K562 (cell line): ENCODE measurements around the gene PNRC1. TPM values are rescaled to one million over a fixed set of nuclear protein-coding genes. Genes with fewer than 3 reads are reported as not detected.
A peak's percentile ranks its signal among the peaks of the same experiment; 100 is the strongest.

Experiments used
- CBFB ChIP-seq: sonication (generic); formaldehyde crosslinking; IDR thresholded peaks from 2 replicates; pipeline ENCODE4 v1.4.0; 2020; ENCODE audit warnings: mild to moderate bottlenecking, missing genetic modification reagents
- HIVEP1 ChIP-seq: fragments of 250-450 bp; sonication (Bioruptor Pico); IDR thresholded peaks from 2 replicates; pipeline ENCODE4 v1.4.0; 2020; ENCODE audit warnings: mild to moderate bottlenecking
- HLTF ChIP-seq: fragments of 450-650 bp; IDR thresholded peaks from 2 replicates; pipeline ENCODE4 v1.6.1; 2016
- ILF3 ChIP-seq: fragments of 450-650 bp; IDR thresholded peaks from 2 replicates; pipeline ENCODE4 v1.6.1; 2018; ENCODE audit warnings: antibody characterized with exemption, mild to moderate bottlenecking, moderate library complexity, borderline replicate concordance
- MBD1 ChIP-seq: fragments of 250-450 bp; sonication (Bioruptor Pico); IDR thresholded peaks from 2 replicates; pipeline ENCODE4 v1.8.0; 2022; ENCODE audit warnings: inconsistent platforms
- MCM2 ChIP-seq: fragments of 450-650 bp; IDR thresholded peaks from 2 replicates; pipeline ENCODE4 v1.6.1; 2017; ENCODE audit warnings: low read depth, mild to moderate bottlenecking
- MNT ChIP-seq, 2 experiments: fragments of 450-650 bp; conservative IDR thresholded peaks; 2 replicates each; pipeline ENCODE4 v1.6.1; 2017; ENCODE audit warnings: mild to moderate bottlenecking in 2 of 2, moderate library complexity in 2 of 2
- MYNN ChIP-seq, 2 experiments: sonication (generic); formaldehyde crosslinking in 1 of 2; IDR thresholded peaks; 2 replicates each; pipeline versions ENCODE4 v1.5.0 to v1.6.1; 2016 to 2020; ENCODE audit warnings: antibody characterized with exemption in 1 of 2, missing genetic modification reagents in 1 of 2
- NR2C2 ChIP-seq, 2 experiments: fragments of 200-800 bp in 1 of 2; sonication (Bioruptor generic) in 1 of 2; sonication (generic) in 1 of 2; formaldehyde crosslinking in 1 of 2; IDR thresholded peaks; 2 replicates each; pipeline versions ENCODE4 v1.6.1 to v1.8.0; 2016 to 2022; ENCODE audit warnings: mild to moderate bottlenecking in 1 of 2, missing compliant biosample characterization in 1 of 2, missing genetic modification characterization in 1 of 2, missing genetic modification reagents in 1 of 2
- POLR2AphosphoS5 ChIP-seq: IDR thresholded peaks from 2 replicates; pipeline ENCODE4 v1.6.1; 2011; ENCODE audit warnings: mild to moderate bottlenecking, low read depth, low read length, moderate library complexity; ENCODE audit not compliant: control insufficient read depth, insufficient read depth
- PPARD ChIP-seq: fragments of 250-450 bp; sonication (Bioruptor Pico); IDR thresholded peaks from 2 replicates; pipeline ENCODE4 v1.8.0; 2022; ENCODE audit warnings: inconsistent platforms, mild to moderate bottlenecking, moderate library complexity
- PRMT5 ChIP-seq: sonication (generic); formaldehyde crosslinking; IDR thresholded peaks from 2 replicates; pipeline ENCODE4 v1.5.0; 2020; ENCODE audit warnings: missing genetic modification reagents
- PURB ChIP-seq: sonication (generic); formaldehyde crosslinking; IDR thresholded peaks from 2 replicates; pipeline ENCODE4 v1.9.0; 2021; ENCODE audit warnings: low read depth, mild to moderate bottlenecking, missing genetic modification reagents
- RBFOX2 ChIP-seq: fragments of 200-400 bp; formaldehyde crosslinking; IDR thresholded peaks from 2 replicates; pipeline ENCODE4 v1.6.1; 2017; ENCODE audit warnings: low read depth, mild to moderate bottlenecking, low read length, moderate library complexity
- SLC30A9 ChIP-seq: fragments of 250-450 bp; sonication (Bioruptor Pico); IDR thresholded peaks from 2 replicates; pipeline ENCODE4 v1.8.0; 2022; ENCODE audit warnings: mild to moderate bottlenecking, moderate library complexity
- TCF7L2 ChIP-seq: fragments of 150-350 bp; IDR thresholded peaks from 2 replicates; pipeline ENCODE4 v1.6.1; 2016; ENCODE audit warnings: low read depth, mild to moderate bottlenecking, low read length, moderate library complexity
- ZNF282 ChIP-seq: sonication (generic); formaldehyde crosslinking; IDR thresholded peaks from 2 replicates; pipeline ENCODE4 v1.8.1; 2023; ENCODE audit warnings: missing genetic modification reagents
- ZNF311 ChIP-seq: fragments of 250-450 bp; sonication (Bioruptor Pico); IDR thresholded peaks from 2 replicates; pipeline ENCODE4 v1.4.0; 2020; ENCODE audit warnings: mild to moderate bottlenecking, moderate library complexity
- ZNF507 ChIP-seq: conservative IDR thresholded peaks from 2 replicates; pipeline ENCODE4 v1.6.1; 2017; ENCODE audit warnings: missing genetic modification characterization, missing compliant biosample characterization
- ZNF586 ChIP-seq: fragments of 450-650 bp; formaldehyde crosslinking; conservative IDR thresholded peaks from 2 replicates; pipeline ENCODE4 v1.4.0; 2020; ENCODE audit warnings: mild to moderate bottlenecking, moderate library complexity
- polyA plus RNA-seq, 8 experiments: library from polyadenylated mRNA; depleted of rRNA in 4 of 8; stranded (reverse) in 5 of 8; unstranded in 3 of 8; fragments of >200 nt; fragmentation: Nextera tagmentation in 2 of 8; fragmentation: Illumina TruSeq in 1 of 8; extraction: Ambion mirVana in 2 of 8; extraction: Trizol in 1 of 8; gene quantifications; 2 replicates each; pipeline versions ENCODE4 v1.2.1 to v1.2.3, GENCODE V29; 2011 to 2014; ENCODE audit warnings: inconsistent platforms in 1 of 8, missing spikeins in 1 of 8
- total RNA-seq, 7 experiments: library from RNA; depleted of rRNA in 6 of 7; stranded (reverse); fragments of >200 nt in 6 of 7; fragmentation: Illumina TruSeq in 2 of 7; extraction: Trizol in 2 of 7; gene quantifications; 2 replicates each; pipeline versions ENCODE4 v1.2.1 to v1.2.3, GENCODE V29; 2011 to 2021; ENCODE audit warnings: low replicate concordance in 1 of 7
- TF ChIP-seq, protein P1 (sequence below): fragments of 450-650 bp; formaldehyde crosslinking; IDR thresholded peaks from 2 replicates; pipeline ENCODE4 v1.4.0; 2020; ENCODE audit warnings: mild to moderate bottlenecking, mixed read lengths
- TF ChIP-seq, protein P2 (sequence below): sonication (generic); formaldehyde crosslinking; IDR thresholded peaks from 2 replicates; pipeline ENCODE4 v1.8.0; 2023; ENCODE audit warnings: mild to moderate bottlenecking, missing genetic modification reagents

The PNRC1 gene
- total and polyA plus RNA-seq, 9 of the 15 experiments (the other 6 are each of a cell fraction or from before 2014, with no cell fraction given) = 1.2 to 10.8 (median 6.5) TPM

GRCh38 chr6:89080281-89081128, at the start of gene PNRC1 (continued):
- TF ChIP-seq RBFOX2 = peak; percentile 92
- no peak for TF ChIP-seq PRMT5 (CRISPR knock-in tag)
- TF ChIP-seq ZNF282 (CRISPR knock-in tag) = no peak
- TF ChIP-seq, protein P1, sequence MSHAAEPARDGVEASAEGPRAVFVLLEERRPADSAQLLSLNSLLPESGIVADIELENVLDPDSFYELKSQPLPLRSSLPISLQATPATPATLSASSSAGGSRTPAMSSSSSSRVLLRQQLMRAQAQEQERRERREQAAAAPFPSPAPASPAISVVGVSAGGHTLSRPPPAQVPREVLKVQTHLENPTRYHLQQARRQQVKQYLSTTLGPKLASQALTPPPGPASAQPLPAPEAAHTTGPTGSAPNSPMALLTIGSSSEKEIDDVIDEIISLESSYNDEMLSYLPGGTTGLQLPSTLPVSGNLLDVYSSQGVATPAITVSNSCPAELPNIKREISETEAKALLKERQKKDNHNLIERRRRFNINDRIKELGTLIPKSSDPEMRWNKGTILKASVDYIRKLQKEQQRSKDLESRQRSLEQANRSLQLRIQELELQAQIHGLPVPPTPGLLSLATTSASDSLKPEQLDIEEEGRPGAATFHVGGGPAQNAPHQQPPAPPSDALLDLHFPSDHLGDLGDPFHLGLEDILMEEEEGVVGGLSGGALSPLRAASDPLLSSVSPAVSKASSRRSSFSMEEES (CRISPR knock-in tag) = no peak
- TF ChIP-seq ZNF311 (CRISPR knock-in tag) = no peak
- TF ChIP-seq CBFB (CRISPR knock-in tag) = 0 out of 2 replicates have a peak, but pooled peaks have one; percentile 45
- TF ChIP-seq MNT (conservative IDR thresholded peaks at IDR 0.05) = peak in 1 of 2 experiments; percentile 41; a peak in 3 of 4 replicates
- no peak for TF ChIP-seq ZNF586
- no peak for TF ChIP-seq ZNF507 (tag)
- TF ChIP-seq MBD1 (CRISPR knock-in tag) = no peak
- TF ChIP-seq, protein P2, sequence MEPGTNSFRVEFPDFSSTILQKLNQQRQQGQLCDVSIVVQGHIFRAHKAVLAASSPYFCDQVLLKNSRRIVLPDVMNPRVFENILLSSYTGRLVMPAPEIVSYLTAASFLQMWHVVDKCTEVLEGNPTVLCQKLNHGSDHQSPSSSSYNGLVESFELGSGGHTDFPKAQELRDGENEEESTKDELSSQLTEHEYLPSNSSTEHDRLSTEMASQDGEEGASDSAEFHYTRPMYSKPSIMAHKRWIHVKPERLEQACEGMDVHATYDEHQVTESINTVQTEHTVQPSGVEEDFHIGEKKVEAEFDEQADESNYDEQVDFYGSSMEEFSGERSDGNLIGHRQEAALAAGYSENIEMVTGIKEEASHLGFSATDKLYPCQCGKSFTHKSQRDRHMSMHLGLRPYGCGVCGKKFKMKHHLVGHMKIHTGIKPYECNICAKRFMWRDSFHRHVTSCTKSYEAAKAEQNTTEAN (CRISPR knock-in tag) = no peak
- TF ChIP-seq MYNN (IDR thresholded peaks at IDR 0.05) = 0 out of 2 replicates have a peak, but pooled peaks have one; percentile 33
- TF ChIP-seq MYNN (CRISPR knock-in tag; IDR thresholded peaks at IDR 0.05) = no peak
- TF ChIP-seq ILF3 = no peak
- TF ChIP-seq TCF7L2 = no peak
- peak; percentile 77 for TF ChIP-seq POLR2AphosphoS5
- TF ChIP-seq HIVEP1 (CRISPR knock-in tag) = no peak
- no peak for TF ChIP-seq PURB (CRISPR knock-in tag)
- TF ChIP-seq PPARD = no peak
- TF ChIP-seq NR2C2 (CRISPR knock-in tag; IDR thresholded peaks at IDR 0.05) = 0 out of 2 replicates have a peak, but pooled peaks have one; percentile 10
- no peak for TF ChIP-seq NR2C2 (tag; IDR thresholded peaks at IDR 0.05)
- TF ChIP-seq HLTF = no peak
- no peak for TF ChIP-seq MCM2
- TF ChIP-seq SLC30A9 = no peak
